Activated naive CD8-positive, alpha-beta T cell (primary cell): ENCODE data around the gene PARD6A.
"Not testable (repeated sequence)": the region's sequence is repeated elsewhere in the genome, so short reads cannot be mapped to it uniquely, and the experiment has no call there.

Source experiments
- H3K27ac Mint-ChIP-seq: one replicate; pipeline ENCODE4 v1.8.0; 2021; ENCODE audit warnings: mixed read lengths
- H3K27me3 Mint-ChIP-seq: one replicate; pipeline ENCODE4 v1.8.0; 2021; ENCODE audit warnings: mixed read lengths
- H3K36me3 Mint-ChIP-seq: one replicate; pipeline ENCODE4 v1.8.0; 2021; ENCODE audit warnings: mixed read lengths
- H3K4me1 Mint-ChIP-seq: one replicate; pipeline ENCODE4 v1.8.0; 2021; ENCODE audit warnings: low read depth, mixed read lengths
- H3K4me3 Mint-ChIP-seq: one replicate; pipeline ENCODE4 v1.8.0; 2021; ENCODE audit warnings: mild to moderate bottlenecking, mixed read lengths
- H3K9me3 Mint-ChIP-seq: one replicate; pipeline ENCODE4 v1.8.0; 2021; ENCODE audit warnings: low read depth, mixed read lengths

PARD6A gene

DNA sequence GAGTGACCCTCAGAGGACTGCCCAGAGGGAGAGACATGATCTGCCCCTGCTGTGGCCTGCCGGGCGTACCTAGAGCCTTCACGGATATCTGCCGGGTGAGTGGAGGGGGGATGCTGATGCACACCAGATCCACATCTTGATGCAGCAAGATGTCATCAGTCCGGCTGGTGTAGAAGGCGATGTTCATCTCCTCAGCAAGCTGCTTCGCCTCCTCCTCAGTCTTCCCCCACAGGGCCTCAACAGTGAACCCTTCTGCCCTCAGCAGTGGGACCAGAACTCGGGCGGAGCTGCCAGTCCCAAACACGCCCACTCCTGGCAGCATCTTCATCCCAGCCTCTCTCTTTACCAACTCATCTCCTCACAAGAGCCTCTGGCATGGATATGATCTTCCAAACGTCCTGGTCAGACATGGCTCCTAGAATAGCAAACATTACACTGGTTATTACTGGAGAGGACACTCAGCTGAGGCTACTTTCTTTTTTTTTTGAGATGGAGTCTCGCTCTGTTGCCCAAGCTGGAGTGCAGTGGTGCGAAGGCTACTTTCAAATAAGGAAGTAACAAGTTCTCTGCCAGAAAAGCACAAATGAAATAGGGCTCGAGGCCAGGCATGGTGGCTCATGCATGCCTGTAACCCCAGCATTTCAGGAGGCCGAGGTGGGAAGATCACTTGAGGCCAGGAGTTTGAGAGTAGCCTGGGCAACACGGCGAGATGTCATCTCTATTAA, 24.8 kb downstream of the PARD6A start:
- H3K4me3 Mint-ChIP-seq, result no peak overlapping the region
- no peaks in the 10 kb centered on the region for H3K27me3 Mint-ChIP-seq
- no peaks in the 10 kb centered on the region for H3K9me3 Mint-ChIP-seq
- H3K36me3 Mint-ChIP-seq, result peaks cover 5% of the 10 kb centered on the region
- peaks cover 3% of the 10 kb centered on the region for H3K4me1 Mint-ChIP-seq
- H3K27ac Mint-ChIP-seq, result no peak overlapping the region

DNA sequence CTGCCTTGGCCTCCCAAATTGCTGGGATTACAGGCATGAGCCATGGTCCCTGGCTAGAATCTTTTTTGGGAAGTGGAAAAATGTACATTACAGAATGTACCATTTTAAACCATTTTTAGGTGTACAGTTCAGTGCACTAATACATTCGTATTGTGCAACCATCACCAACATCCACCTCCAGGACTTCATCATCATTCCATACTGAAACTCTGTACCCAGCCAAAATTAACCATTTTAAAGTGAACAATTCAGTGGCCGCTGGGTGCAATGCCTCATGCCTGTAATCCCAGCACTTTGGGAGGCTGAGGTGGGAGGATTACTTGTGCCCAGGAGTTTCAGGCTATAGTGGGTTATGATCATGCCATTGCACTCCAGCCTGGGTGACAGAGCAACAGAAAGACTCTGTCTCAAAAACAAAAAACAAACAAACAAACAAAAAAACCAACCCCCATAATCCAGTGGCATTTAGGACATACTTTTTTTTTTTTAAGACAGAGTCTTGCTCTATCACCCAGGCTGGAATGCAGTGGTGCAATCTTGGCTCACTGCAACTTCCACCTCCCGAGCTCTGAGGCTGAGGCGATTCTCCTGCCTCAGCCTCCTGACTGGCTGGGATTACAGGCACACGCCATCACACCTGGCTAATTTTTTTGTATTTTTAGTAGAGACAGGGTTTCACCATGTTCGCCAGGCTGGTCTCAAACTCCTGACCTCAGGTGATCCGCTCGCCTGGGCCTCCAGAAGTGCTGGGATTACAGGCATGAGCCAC, 32.9 kb downstream of the PARD6A start:
- not testable (repeated sequence) for H3K4me1 Mint-ChIP-seq, H3K4me3 Mint-ChIP-seq, H3K36me3 Mint-ChIP-seq, H3K27me3 Mint-ChIP-seq, H3K9me3 Mint-ChIP-seq, H3K27ac Mint-ChIP-seq

DNA sequence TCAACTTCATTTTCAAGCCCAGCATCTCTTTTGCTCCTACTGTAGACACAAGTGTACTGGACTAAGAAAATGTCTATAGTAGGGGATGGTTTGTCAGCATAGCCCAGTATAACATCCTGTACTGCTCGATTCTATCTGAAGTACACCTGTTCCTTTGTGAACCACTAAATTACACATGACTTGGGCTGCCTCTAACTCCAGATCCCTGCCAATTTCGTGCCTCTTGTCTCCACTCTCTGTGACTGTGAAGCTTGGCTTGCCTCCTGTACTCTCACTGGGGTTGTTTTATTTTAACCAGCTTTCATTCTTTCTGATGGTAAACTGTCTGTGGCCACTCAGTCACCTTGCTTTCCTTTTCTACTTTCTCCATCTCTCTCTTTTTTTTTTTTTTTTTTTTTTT, 33.9 kb downstream of the PARD6A start:
- Mint-ChIP-seq H3K27me3 (no peaks in the 10 kb centered on the region), H3K4me3 (no peak overlapping the region), H3K27ac (no peak overlapping the region), H3K36me3 (peaks cover 2% of the 10 kb centered on the region), H3K9me3 (no peaks in the 10 kb centered on the region), H3K4me1 (peaks cover 3% of the 10 kb centered on the region)

DNA sequence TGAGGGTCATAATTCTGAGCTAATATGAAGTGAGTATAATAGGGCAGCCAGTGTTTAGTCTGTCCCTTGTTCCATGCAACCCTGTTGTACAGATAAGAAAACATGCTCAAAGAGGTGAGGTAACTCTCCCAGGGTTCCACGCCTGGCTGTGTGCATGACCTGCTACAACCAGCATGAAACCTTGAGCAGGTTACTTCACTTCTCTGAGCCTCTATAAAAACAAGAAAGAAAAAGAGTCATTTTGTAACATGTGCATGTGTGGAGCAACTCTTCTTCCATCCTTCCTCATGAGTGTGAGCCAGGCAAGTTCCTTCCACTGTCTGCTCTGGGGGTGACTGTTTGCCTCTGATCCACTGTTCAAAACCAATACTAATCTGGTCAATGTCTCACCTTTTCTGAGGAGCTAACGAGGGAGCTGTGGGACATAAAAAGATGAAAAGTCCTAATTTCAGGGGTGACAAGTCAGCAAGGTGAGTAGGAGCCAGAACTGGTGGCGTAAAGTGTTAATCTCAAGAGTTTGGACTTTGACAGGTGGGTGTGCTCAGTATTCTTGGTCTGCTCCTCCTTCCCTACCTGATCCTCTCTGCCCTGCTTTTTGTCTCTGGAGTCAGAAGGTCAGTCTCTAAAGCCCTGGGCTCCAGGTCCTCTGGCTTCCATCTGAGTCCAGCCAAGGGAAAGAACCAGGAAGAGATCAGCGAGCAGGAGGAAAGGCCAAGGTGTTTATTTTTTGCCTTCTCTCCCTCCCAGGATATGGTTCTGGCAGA, 36.8 kb downstream of the PARD6A start:
- no peak overlapping the region for H3K4me3 Mint-ChIP-seq
- peaks cover 7% of the 10 kb centered on the region for H3K4me1 Mint-ChIP-seq
- no peaks in the 10 kb centered on the region for H3K9me3 Mint-ChIP-seq
- peaks cover 4% of the 10 kb centered on the region for H3K36me3 Mint-ChIP-seq
- no peaks in the 10 kb centered on the region for H3K27me3 Mint-ChIP-seq
- no peak overlapping the region for H3K27ac Mint-ChIP-seq

DNA sequence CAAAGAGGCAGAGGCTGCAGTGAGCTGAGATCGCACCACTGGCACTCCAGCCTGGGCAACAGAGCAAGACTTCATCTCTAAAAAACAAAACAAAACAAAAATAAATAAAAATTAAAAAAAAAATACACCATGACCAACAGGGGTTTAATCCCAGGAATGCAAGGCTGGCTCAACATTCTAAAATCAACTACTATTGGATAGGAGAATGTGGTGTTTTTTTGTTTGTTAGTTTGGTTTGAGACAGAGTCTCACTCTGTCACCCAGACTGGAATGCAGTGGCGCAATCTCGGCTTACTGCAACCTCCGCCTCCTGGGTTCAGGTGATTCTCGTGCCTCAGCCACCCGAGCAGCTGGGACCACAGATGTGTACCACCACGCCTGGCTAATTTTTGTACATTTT, 38.5 kb downstream of the PARD6A start:
- Mint-ChIP-seq H3K27ac (no peak overlapping the region), H3K4me1 (peaks cover 22% of the 10 kb centered on the region), H3K9me3 (no peaks in the 10 kb centered on the region), H3K36me3 (peaks cover 4% of the 10 kb centered on the region), H3K4me3 (no peak overlapping the region), H3K27me3 (no peaks in the 10 kb centered on the region)

DNA sequence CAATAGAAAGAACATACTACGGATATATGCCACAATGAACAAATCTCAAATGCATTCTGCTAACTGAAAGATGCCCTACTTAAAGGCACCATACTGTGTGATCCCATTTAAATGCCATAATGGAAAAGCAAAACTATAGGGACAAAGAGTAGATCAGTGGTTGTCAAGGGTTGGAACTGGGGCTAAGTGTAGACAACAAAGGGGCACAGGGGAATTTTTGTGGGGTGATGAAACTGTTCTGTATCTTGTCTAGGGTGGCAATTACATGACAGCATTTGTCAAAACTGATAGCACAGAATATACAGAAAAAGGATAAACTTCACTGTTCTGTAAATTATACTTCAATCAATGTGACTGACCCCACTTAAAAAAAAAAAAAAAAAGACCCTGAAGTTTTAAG, 40.7 kb downstream of the PARD6A start:
- Mint-ChIP-seq H3K27ac (no peak overlapping the region), H3K4me3 (no peak overlapping the region), H3K4me1 (peaks cover 27% of the 10 kb centered on the region), H3K9me3 (no peaks in the 10 kb centered on the region), H3K27me3 (no peaks in the 10 kb centered on the region), H3K36me3 (peaks cover 4% of the 10 kb centered on the region)

DNA sequence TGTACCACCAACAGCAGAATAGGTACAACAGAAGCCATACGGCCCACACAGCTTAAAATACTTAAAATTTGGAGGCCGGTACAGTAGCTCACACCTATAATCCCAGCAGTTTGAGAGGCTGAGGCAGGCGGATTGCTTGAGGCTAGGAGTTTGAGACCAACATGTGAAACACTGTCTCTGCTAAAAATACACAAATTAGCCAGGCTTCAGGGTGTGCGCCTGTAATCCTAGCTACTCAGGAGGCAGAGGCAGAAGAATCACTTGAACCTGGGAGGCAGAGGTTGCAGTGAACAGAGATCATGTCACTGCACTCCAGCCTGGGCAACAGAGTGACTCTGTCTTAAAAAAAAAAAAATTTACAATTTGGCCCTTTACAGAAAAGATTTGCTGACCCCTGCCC, 41.4 kb downstream of the PARD6A start:
- H3K27me3 Mint-ChIP-seq, result no peaks in the 10 kb centered on the region
- peaks cover 4% of the 10 kb centered on the region for H3K36me3 Mint-ChIP-seq
- H3K4me3 Mint-ChIP-seq, result no peak overlapping the region
- H3K9me3 Mint-ChIP-seq, result no peaks in the 10 kb centered on the region
- no peak overlapping the region for H3K27ac Mint-ChIP-seq
- peaks cover 27% of the 10 kb centered on the region for H3K4me1 Mint-ChIP-seq

DNA sequence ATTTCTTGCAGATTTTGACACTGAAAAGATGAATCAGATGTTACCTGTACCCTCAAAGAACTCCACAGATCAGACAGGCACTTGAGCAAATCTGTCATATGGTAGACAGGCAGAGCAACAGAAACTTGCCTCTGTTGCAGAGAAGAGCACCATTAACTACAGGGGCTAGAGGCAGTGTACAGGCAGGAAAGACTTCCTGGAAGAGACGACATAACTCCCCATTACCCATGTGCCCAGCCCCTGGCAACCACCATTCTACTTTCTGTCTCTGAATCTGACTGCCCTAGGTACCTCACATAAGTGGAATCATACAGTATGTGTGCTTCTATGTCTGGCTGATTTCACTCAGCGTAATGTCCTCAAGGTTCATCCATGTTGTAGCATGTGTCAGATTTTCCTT, 42.9 kb downstream of the PARD6A start:
- Mint-ChIP-seq H3K27me3 (no peaks in the 10 kb centered on the region), H3K4me3 (peak overlapping the region; percentile 21), H3K9me3 (no peaks in the 10 kb centered on the region), H3K4me1 (peaks cover 26% of the 10 kb centered on the region), H3K36me3 (peaks cover 3% of the 10 kb centered on the region), H3K27ac (peak overlapping the region; percentile 70)

DNA sequence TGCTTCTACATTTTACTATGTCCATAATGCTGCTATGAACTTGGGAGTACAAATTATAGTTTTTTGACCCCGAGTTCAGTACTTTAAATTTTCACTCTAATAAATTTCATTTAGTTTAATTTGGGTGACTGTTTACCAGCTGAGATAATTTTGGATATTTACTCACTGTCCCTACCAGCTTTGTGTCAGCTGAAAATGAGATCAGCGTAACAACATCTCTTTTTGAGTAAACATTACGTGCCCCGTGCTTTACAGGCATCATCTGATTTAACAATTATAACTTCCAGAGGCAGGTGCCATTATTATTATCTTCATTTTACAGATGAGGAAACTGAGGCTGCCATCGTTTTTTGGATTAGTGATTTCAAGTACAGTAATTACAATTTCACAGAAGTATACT, 43.4 kb downstream of the PARD6A start:
- Mint-ChIP-seq H3K4me1 (peaks cover 26% of the 10 kb centered on the region), H3K4me3 (peak overlapping the region; percentile 21), H3K9me3 (no peaks in the 10 kb centered on the region), H3K27ac (peak overlapping the region; percentile 70), H3K36me3 (peaks cover 2% of the 10 kb centered on the region), H3K27me3 (no peaks in the 10 kb centered on the region)

DNA sequence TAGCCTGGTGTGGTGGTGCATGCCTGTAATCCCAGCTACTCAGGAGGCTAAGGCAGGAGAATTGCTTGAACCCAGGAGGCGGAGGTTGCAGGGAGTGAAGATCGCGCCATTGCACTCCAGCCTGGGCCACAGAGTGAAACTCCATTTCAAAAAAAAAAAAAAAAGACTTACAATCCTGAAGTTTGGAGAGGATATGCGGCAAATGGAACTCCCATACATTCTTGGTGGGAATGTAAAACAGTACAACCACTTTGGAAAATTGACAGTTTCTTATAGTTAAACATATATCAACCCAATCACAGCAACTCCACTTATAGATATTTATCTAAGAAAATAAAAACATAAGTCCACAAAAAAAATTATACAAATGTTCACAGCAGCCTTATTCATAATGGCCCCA, 46.5 kb downstream of the PARD6A start:
- H3K36me3 Mint-ChIP-seq, result no peaks in the 10 kb centered on the region
- H3K27me3 Mint-ChIP-seq, result no peaks in the 10 kb centered on the region
- H3K4me3 Mint-ChIP-seq, result no peak overlapping the region
- peaks cover 26% of the 10 kb centered on the region for H3K4me1 Mint-ChIP-seq
- no peaks in the 10 kb centered on the region for H3K9me3 Mint-ChIP-seq
- no peak overlapping the region for H3K27ac Mint-ChIP-seq

DNA sequence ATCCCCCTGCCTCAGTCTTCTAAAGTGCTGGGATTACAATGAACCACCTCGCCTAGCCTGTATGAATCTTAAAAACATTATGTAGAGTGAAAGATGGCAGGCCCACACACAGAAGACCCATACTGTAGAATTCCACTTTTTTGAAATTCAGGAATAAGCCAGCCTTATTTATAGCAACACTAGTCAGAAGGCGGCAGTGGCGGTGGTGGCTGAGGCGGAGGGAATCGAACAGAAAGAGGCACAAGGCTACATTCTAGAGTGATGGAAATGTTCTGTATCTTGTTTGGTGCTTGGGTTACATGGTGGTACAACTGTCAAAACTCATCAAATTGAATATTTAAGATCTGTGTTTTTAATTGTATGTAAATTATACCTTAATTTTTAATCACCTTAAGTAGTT, 47.0 kb downstream of the PARD6A start:
- H3K27me3 Mint-ChIP-seq, result no peaks in the 10 kb centered on the region
- H3K4me3 Mint-ChIP-seq, result no peak overlapping the region
- no peaks in the 10 kb centered on the region for H3K9me3 Mint-ChIP-seq
- peaks cover 23% of the 10 kb centered on the region for H3K4me1 Mint-ChIP-seq
- no peaks in the 10 kb centered on the region for H3K36me3 Mint-ChIP-seq
- H3K27ac Mint-ChIP-seq, result no peak overlapping the region

DNA sequence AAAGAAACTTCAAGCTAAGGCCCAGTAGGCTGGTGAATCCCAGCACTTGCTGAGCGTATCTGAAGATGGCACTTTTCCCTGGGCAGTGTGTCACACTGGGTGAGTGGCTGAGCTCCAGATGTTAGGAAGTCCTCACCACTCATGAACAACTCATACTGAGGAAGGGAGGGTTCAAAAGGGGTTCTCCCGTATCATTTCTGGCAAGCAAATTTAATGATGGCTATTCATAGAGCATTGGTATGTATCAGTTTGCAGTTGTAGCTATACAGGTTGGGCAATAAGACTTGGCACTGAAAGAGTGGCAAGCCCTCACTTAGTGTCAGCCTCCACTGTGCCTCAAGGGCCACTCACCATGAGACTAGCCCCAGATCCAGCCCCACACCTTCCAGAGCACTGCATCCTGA, 47.6 kb downstream of the PARD6A start:
- peaks cover 19% of the 10 kb centered on the region for H3K4me1 Mint-ChIP-seq
- no peaks in the 10 kb centered on the region for H3K9me3 Mint-ChIP-seq
- no peaks in the 10 kb centered on the region for H3K27me3 Mint-ChIP-seq
- H3K36me3 Mint-ChIP-seq, result no peaks in the 10 kb centered on the region
- no peak overlapping the region for H3K4me3 Mint-ChIP-seq
- H3K27ac Mint-ChIP-seq, result no peak overlapping the region

DNA sequence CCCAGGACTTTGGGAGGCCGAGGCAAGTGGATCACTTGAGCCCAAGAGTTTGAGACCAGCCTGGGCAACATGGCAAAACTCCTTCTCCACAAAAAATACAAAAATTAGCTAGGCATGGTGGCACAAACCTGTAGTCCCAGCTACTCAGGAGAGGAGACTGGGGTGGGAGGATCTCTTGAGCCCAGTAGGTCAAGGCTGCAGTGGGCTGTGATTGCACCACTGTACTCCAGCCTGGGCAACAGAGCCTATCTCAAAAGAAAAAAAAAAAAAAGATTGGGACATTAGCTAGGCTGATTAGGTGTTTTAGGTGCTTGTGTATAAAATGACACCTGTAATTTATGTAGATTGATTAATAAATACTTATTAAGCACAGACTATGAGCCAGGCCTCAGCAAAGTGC, 48.3 kb downstream of the PARD6A start:
- no peak overlapping the region for H3K4me3 Mint-ChIP-seq
- H3K9me3 Mint-ChIP-seq, result no peaks in the 10 kb centered on the region
- H3K27me3 Mint-ChIP-seq, result no peaks in the 10 kb centered on the region
- H3K36me3 Mint-ChIP-seq, result no peaks in the 10 kb centered on the region
- H3K27ac Mint-ChIP-seq, result no peak overlapping the region
- H3K4me1 Mint-ChIP-seq, result peaks cover 12% of the 10 kb centered on the region

DNA sequence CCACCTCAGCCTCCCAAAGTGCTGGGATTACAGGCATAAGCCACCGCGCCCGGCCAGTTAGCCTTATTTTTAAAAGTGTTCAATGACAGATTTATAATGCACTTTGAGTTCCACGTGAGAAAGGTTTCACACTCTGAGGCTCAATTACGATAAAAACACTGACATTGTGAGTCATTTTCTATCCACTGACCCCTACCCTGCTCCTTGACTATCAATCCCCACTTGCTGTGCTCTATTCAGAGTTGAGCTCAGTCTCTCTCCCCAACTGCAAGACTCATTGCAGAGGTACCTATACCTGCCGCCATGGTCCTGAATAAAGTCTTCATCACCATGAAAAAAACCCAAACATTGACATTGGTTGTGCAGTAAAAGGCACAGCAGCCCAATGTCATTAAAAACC, 49.8 kb downstream of the PARD6A start:
- H3K9me3 Mint-ChIP-seq, result no peaks in the 10 kb centered on the region
- H3K4me3 Mint-ChIP-seq, result no peak overlapping the region
- peaks cover 6% of the 10 kb centered on the region for H3K4me1 Mint-ChIP-seq
- no peaks in the 10 kb centered on the region for H3K36me3 Mint-ChIP-seq
- H3K27ac Mint-ChIP-seq, result no peak overlapping the region
- H3K27me3 Mint-ChIP-seq, result no peaks in the 10 kb centered on the region
